ENCODE data around the gene TMEM256.
A peak's percentile ranks its signal among the peaks of the same experiment; 100 is the strongest.

Gene TMEM256

GRCh38 chr17:7403977-7404736, at the start of gene TMEM256:
TMEM256 (minus strand) TSS chr17:7404097; CDS start chr17:7404084, 13 bp downstream.
- DNase-seq (ENCODE audit: low read depth): peak; percentile 89

- no peak for DNase-seq (ENCODE audit: low read depth)
Measured at GRCh38 chr17:7448461-7448860, 44.6 kb upstream of the TMEM256 start.

- no peak for DNase-seq (ENCODE audit: low read depth)
Measured at GRCh38 chr17:7445619-7445968, 41.7 kb upstream of the TMEM256 start.

GRCh38 chr17:7444682-7445618, 41.1 kb upstream of the TMEM256 start, which contains the start of gene CHRNB1:
CHRNB1 (plus strand) TSS chr17:7445061; CDS start chr17:7445128, 67 bp downstream.
- no peak for DNase-seq (ENCODE audit: low read depth)

GRCh38 chr17:7443499-7444485, 39.9 kb upstream of the TMEM256 start:
- no peak for DNase-seq (ENCODE audit: low read depth)

GRCh38 chr17:7442142-7442541, 38.2 kb upstream of the TMEM256 start:
- no peak for DNase-seq (ENCODE audit: low read depth)

- DNase-seq (ENCODE audit: low read depth): no peak
Measured at GRCh38 chr17:7441266-7441665, 37.4 kb upstream of the TMEM256 start.

GRCh38 chr17:7440834-7441195, 36.9 kb upstream of the TMEM256 start:
- DNase-seq (ENCODE audit: low read depth): no peak

- no peak for DNase-seq (ENCODE audit: low read depth)
Measured at GRCh38 chr17:7440113-7440833, 36.4 kb upstream of the TMEM256 start.

- DNase-seq (ENCODE audit: low read depth): no peak
Measured at GRCh38 chr17:7439462-7440112, 35.7 kb upstream of the TMEM256 start, which contains the start of gene FGF11. FGF11 (plus strand) TSS chr17:7439512; CDS start chr17:7439621, 109 bp downstream.

- DNase-seq (ENCODE audit: low read depth): no peak
Measured at GRCh38 chr17:7438656-7439460, 35.0 kb upstream of the TMEM256 start.

GRCh38 chr17:7437950-7438614, 34.2 kb upstream of the TMEM256 start:
- DNase-seq (ENCODE audit: low read depth): no peak

GRCh38 chr17:7437369-7437863, 33.5 kb upstream of the TMEM256 start:
- DNase-seq (ENCODE audit: low read depth): no peak

- DNase-seq (ENCODE audit: low read depth): peak; percentile 74
Measured at GRCh38 chr17:7436556-7437368, 32.9 kb upstream of the TMEM256 start.

- peak; percentile 44 for DNase-seq (ENCODE audit: low read depth)
Measured at GRCh38 chr17:7435676-7436555, 32.0 kb upstream of the TMEM256 start.

GRCh38 chr17:7432296-7432695, 28.4 kb upstream of the TMEM256 start:
- no peak for DNase-seq (ENCODE audit: low read depth)

- DNase-seq (ENCODE audit: low read depth): no peak
Measured at GRCh38 chr17:7431231-7431630, 27.3 kb upstream of the TMEM256 start.
